ENCODE data around the gene MOB3B.

MOB3B gene

DNA sequence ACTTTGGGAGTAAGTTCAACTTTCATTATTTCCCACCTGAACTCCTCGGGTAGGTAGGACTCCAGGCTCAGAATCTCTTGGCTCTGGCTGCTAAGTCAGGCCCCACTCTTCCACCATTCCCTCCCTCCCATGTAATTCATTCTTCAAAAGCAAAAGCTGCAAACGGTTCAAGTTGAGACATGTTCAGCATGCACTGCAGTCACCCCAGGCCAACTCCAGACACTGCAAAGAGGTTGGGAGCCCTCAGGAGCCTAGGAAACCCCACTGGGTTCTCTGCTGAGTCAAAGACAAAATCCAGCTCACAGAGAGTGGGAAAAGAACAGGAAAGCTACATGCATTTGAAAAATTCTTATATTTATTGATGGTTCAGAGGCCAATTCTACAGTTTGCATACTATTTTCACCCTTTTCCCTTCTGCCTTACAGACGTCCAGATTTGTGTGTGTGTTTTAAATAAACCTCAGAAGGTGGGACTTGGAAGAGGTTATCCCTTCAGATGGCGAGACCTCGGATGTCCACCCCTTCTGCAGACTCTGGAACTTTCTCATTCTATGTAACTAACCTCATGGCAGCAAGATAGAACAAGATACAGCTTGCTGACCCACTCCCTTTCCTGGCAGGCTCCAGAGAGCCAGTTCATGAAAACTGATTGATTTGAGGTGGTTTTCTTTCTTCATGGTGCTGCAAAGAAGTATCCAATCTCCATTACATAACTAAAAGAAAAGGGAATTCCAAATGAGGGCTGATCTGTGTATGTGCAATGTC, 167.0 kb downstream of the MOB3B start:
- Histone ChIP-seq H3K27ac (ENCODE audit: low read depth, low read length) (no peak overlapping the region), H3K4me1 (ENCODE audit: control insufficient read depth in 1 of 2, insufficient read depth in 2 of 2, low read length in 2 of 2) (peaks cover 43 to 47% of the 10 kb centered on the region in 2 donors), H3K9ac (ENCODE audit: low read depth in 1 of 2, low read length in 2 of 2) (no peak overlapping the region), H3K4me3 (ENCODE audit: low read depth in 1 of 2, low read length in 2 of 2) (no peak overlapping the region), H3K9me3 (ENCODE audit: control insufficient read depth in 1 of 2, low read length in 2 of 2) (no peaks in the 10 kb centered on the region), H3K27me3 (ENCODE audit: control insufficient read depth in 1 of 2, insufficient read depth in 2 of 2, low read length in 2 of 2) (no peaks in the 10 kb centered on the region), H3K36me3 (ENCODE audit: control insufficient read depth in 1 of 2, insufficient read depth in 2 of 2, low read length in 2 of 2) (peaks cover 0 to 4% of the 10 kb centered on the region in 2 donors)

DNA sequence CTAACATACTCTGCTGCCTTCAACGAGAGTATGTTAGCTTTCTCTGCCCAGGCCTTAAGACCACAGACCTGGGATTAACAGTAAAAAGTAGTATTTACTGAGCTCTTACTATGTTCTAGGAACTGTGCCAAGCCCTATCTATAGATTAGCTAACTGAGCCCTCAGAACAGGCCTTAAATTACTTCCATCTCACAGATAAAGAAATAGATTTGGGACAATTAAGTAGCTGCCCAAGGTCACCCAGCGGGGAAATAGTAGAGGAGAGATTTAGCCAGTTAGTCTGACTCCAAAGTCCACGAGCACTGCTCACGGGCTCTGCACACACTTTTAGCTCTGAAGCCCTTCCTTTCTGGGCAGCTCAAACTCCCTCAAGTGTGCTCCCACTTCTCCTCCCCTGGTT, 168.1 kb downstream of the MOB3B start:
- H3K27ac ChIP-seq (ENCODE audit: low read depth, low read length): no peak overlapping the region
- peaks cover 0 to 4% of the 10 kb centered on the region in 2 donors for H3K36me3 ChIP-seq (ENCODE audit: control insufficient read depth in 1 of 2, insufficient read depth in 2 of 2, low read length in 2 of 2)
- H3K9me3 ChIP-seq (ENCODE audit: control insufficient read depth in 1 of 2, low read length in 2 of 2): no peaks in the 10 kb centered on the region
- no peak overlapping the region for H3K4me3 ChIP-seq (ENCODE audit: low read depth in 1 of 2, low read length in 2 of 2)
- H3K27me3 ChIP-seq (ENCODE audit: control insufficient read depth in 1 of 2, insufficient read depth in 2 of 2, low read length in 2 of 2): no peaks in the 10 kb centered on the region
- peaks cover 31 to 43% of the 10 kb centered on the region in 2 donors for H3K4me1 ChIP-seq (ENCODE audit: control insufficient read depth in 1 of 2, insufficient read depth in 2 of 2, low read length in 2 of 2)
- no peak overlapping the region for H3K9ac ChIP-seq (ENCODE audit: low read depth in 1 of 2, low read length in 2 of 2)

DNA sequence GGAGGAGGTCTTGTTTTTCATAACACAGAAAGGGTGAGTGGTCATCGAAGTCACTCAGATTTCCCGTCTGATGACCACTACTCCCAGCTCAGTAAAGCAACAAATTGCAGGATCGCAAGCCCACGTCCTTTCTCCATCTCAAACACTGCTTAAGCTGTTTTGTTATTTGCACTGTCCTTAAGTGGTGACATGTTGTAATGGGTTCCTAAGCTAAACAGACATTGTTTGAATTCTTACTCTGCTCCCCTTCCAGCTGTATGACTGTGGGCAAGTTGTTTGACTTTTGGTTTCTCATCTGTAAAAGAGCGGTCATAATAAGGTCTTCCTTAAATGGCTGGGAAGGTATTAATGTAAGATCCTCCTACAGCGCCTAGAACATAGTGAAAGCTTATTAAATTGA, 169.9 kb downstream of the MOB3B start:
- H3K36me3 ChIP-seq (ENCODE audit: control insufficient read depth in 1 of 2, insufficient read depth in 2 of 2, low read length in 2 of 2): peaks cover 0 to 4% of the 10 kb centered on the region in 2 donors
- H3K27ac ChIP-seq (ENCODE audit: low read depth, low read length): no peak overlapping the region
- no peaks in the 10 kb centered on the region for H3K9me3 ChIP-seq (ENCODE audit: control insufficient read depth in 1 of 2, low read length in 2 of 2)
- H3K27me3 ChIP-seq (ENCODE audit: control insufficient read depth in 1 of 2, insufficient read depth in 2 of 2, low read length in 2 of 2): no peaks in the 10 kb centered on the region
- peaks cover 19 to 32% of the 10 kb centered on the region in 2 donors for H3K4me1 ChIP-seq (ENCODE audit: control insufficient read depth in 1 of 2, insufficient read depth in 2 of 2, low read length in 2 of 2)
- H3K9ac ChIP-seq (ENCODE audit: low read depth in 1 of 2, low read length in 2 of 2): no peak overlapping the region
- no peak overlapping the region for H3K4me3 ChIP-seq (ENCODE audit: low read depth in 1 of 2, low read length in 2 of 2)

DNA sequence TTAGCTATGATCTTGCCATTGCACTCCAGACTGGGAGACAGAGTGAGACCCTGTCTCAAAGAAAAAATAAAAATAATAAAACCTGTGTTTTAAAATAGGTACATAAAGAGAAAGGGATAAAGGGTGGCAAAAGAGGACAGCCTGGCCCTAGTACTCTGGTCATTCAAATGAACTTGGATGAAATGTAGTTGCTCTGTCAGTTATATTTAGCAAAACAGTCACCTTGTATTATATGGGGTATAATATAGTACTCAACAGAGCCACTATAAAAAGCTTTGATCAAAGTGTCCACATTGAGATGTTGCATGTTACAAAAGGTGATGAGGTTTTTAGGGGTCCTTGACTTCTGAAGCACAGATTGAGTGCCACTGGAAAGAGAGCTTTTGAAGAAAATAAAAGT, 171.6 kb downstream of the MOB3B start:
- Histone ChIP-seq H3K27me3 (ENCODE audit: control insufficient read depth in 1 of 2, insufficient read depth in 2 of 2, low read length in 2 of 2) (no peaks in the 10 kb centered on the region), H3K4me1 (ENCODE audit: control insufficient read depth in 1 of 2, insufficient read depth in 2 of 2, low read length in 2 of 2) (peaks cover 34 to 49% of the 10 kb centered on the region in 2 donors), H3K36me3 (ENCODE audit: control insufficient read depth in 1 of 2, insufficient read depth in 2 of 2, low read length in 2 of 2) (peaks cover 0 to 4% of the 10 kb centered on the region in 2 donors), H3K9ac (ENCODE audit: low read depth in 1 of 2, low read length in 2 of 2) (no peak overlapping the region), H3K4me3 (ENCODE audit: low read depth in 1 of 2, low read length in 2 of 2) (no peak overlapping the region), H3K9me3 (ENCODE audit: control insufficient read depth in 1 of 2, low read length in 2 of 2) (no peaks in the 10 kb centered on the region), H3K27ac (ENCODE audit: low read depth, low read length) (no peak overlapping the region)

DNA sequence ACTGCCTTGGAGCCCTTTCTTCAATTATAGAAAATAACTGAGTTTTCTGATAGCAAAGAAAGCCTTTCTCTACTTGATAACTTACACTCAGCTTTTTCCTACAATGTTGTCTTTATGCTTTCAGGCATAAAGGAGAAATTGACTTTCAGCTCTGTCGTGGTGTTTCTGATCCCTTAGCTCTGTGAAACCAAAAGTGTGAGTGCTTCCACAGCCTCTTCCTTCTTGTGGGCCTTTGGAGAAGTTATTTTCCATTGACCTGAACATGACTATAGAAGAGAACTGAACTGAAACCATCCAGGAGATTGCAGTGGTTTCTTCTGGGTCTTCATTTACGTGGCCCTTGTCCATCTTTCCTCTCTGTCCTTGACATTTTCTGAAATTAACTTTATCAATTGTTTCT, 173.2 kb downstream of the MOB3B start:
- Histone ChIP-seq H3K9ac (ENCODE audit: low read depth in 1 of 2, low read length in 2 of 2) (no peak overlapping the region), H3K36me3 (ENCODE audit: control insufficient read depth in 1 of 2, insufficient read depth in 2 of 2, low read length in 2 of 2) (peaks cover 0 to 4% of the 10 kb centered on the region in 2 donors), H3K4me1 (ENCODE audit: control insufficient read depth in 1 of 2, insufficient read depth in 2 of 2, low read length in 2 of 2) (peaks cover 22 to 41% of the 10 kb centered on the region in 2 donors), H3K27me3 (ENCODE audit: control insufficient read depth in 1 of 2, insufficient read depth in 2 of 2, low read length in 2 of 2) (no peaks in the 10 kb centered on the region), H3K4me3 (ENCODE audit: low read depth in 1 of 2, low read length in 2 of 2) (no peak overlapping the region), H3K27ac (ENCODE audit: low read depth, low read length) (no peak overlapping the region), H3K9me3 (ENCODE audit: control insufficient read depth in 1 of 2, low read length in 2 of 2) (no peaks in the 10 kb centered on the region)

DNA sequence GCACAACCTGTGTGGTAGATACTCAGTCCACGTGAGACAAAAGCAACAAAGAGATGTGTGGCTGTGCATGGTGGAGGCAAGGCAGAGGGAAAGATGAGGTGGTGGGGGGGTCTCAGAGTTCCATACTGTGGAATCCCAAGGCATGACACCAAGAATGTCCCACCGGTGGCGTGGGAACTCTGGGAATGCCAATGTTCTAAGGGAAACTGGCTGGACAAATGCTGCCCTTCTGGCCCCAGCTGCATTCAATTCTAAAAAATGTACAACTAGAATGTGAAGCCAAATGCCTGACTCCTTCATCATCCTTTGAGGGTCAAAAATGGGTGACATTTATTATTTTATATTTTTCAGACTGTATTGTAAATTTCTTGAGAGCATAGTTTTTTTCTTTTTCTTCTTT, 174.4 kb downstream of the MOB3B start:
- Histone ChIP-seq H3K4me3 (ENCODE audit: low read depth in 1 of 2, low read length in 2 of 2) (no peak overlapping the region), H3K27ac (ENCODE audit: low read depth, low read length) (no peak overlapping the region), H3K9me3 (ENCODE audit: control insufficient read depth in 1 of 2, low read length in 2 of 2) (no peaks in the 10 kb centered on the region), H3K27me3 (ENCODE audit: control insufficient read depth in 1 of 2, insufficient read depth in 2 of 2, low read length in 2 of 2) (no peaks in the 10 kb centered on the region), H3K36me3 (ENCODE audit: control insufficient read depth in 1 of 2, insufficient read depth in 2 of 2, low read length in 2 of 2) (peaks cover 0 to 4% of the 10 kb centered on the region in 2 donors), H3K9ac (ENCODE audit: low read depth in 1 of 2, low read length in 2 of 2) (no peak overlapping the region), H3K4me1 (ENCODE audit: control insufficient read depth in 1 of 2, insufficient read depth in 2 of 2, low read length in 2 of 2) (peaks cover 18 to 33% of the 10 kb centered on the region in 2 donors)

DNA sequence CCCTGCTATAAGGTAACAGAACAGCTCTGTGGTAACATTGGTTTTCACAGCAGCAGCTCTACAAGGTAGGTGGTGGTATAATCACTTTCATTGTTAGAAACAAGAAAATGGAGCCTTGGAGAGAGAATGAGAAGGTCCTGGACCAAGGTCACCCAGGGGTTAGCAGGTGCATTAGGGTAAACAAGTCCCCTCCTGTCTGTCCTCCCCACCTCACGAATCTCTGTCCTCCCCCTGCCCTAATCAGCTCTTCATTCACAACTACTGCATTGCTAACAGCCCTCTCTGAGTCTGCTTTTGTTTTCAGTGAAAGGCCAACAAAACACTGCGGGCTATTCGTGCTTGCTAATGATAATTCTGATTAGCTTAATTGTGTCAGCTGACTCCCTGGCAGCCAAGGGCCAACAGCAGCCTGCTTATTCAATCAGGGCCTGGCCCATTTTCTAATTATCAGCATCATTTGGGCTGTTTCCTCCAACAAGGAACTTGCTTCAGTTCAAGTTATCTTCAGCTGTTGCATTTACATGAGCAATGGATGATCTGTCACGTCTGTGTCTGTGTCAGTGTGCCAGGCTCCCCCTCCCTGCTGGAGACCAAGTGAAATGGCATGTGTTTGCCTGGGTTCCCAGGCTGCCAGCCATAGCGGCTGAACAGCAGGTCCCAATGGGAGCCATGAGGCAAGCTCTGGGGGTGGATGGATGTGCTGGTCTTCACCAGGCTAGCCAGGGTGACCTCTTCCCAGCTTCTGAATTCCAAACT, 176.0 kb downstream of the MOB3B start:
- Histone ChIP-seq H3K27ac (ENCODE audit: low read depth, low read length) (no peak overlapping the region), H3K4me3 (ENCODE audit: low read depth in 1 of 2, low read length in 2 of 2) (no peak overlapping the region), H3K36me3 (ENCODE audit: control insufficient read depth in 1 of 2, insufficient read depth in 2 of 2, low read length in 2 of 2) (peaks cover 0 to under 1% of the 10 kb centered on the region in 2 donors), H3K27me3 (ENCODE audit: control insufficient read depth in 1 of 2, insufficient read depth in 2 of 2, low read length in 2 of 2) (no peaks in the 10 kb centered on the region), H3K9me3 (ENCODE audit: control insufficient read depth in 1 of 2, low read length in 2 of 2) (no peaks in the 10 kb centered on the region), H3K4me1 (ENCODE audit: control insufficient read depth in 1 of 2, insufficient read depth in 2 of 2, low read length in 2 of 2) (peaks cover 18 to 33% of the 10 kb centered on the region in 2 donors), H3K9ac (ENCODE audit: low read depth in 1 of 2, low read length in 2 of 2) (no peak overlapping the region)

DNA sequence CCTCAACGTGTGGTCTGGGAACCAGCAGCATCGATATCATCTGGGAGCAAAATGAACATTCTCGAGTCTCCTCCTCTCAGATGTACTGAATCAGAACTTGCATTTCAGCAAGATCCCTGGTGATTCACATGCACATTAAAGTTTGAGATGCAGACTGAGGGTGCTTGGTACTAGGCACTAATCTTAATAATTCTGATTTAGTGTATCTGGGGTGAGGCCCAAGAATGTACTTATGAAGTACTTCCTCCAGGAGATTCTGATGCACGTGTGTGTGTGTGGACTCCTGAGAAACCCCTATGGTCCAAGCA, 176.5 kb downstream of the MOB3B start:
- H3K4me3 ChIP-seq (ENCODE audit: low read depth in 1 of 2, low read length in 2 of 2): no peak overlapping the region
- H3K27ac ChIP-seq (ENCODE audit: low read depth, low read length): no peak overlapping the region
- no peaks in the 10 kb centered on the region for H3K36me3 ChIP-seq (ENCODE audit: control insufficient read depth in 1 of 2, insufficient read depth in 2 of 2, low read length in 2 of 2)
- no peaks in the 10 kb centered on the region for H3K27me3 ChIP-seq (ENCODE audit: control insufficient read depth in 1 of 2, insufficient read depth in 2 of 2, low read length in 2 of 2)
- H3K9me3 ChIP-seq (ENCODE audit: control insufficient read depth in 1 of 2, low read length in 2 of 2): no peaks in the 10 kb centered on the region
- peaks cover 18 to 33% of the 10 kb centered on the region in 2 donors for H3K4me1 ChIP-seq (ENCODE audit: control insufficient read depth in 1 of 2, insufficient read depth in 2 of 2, low read length in 2 of 2)
- H3K9ac ChIP-seq (ENCODE audit: low read depth in 1 of 2, low read length in 2 of 2): no peak overlapping the region

DNA sequence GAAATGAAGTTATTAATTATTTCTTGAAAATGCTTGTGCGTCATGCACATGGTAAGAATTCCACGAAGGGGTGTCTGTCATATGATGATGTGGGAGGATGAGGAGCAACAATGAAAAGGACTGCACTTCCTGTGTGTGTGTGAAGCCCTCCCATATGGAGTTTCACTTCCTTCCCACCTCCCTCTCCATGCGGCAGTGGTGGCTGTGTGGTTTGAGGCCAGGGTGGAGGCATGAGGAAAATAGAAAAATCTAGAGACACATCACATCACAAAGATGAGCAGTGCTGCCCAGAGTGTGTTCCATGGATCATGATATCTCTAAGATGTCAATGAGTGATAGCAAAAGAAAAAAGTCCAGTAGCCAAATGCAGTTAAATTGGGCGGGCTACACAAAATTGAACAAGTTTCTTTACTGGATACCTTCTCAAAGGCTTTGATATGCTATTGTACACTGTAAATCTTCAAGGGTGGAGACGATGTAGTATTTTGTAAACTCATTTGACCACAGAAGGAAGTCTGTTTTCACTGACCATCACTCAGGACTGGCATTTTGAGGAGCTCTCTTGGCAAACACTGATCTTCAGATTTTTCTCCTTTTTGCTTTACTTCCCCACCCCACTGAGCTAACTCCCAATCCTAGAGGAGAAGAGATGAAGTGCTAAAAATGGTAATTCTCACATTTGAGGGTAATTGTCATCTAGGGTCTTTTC, 177.0 kb downstream of the MOB3B start:
- peaks cover 18 to 33% of the 10 kb centered on the region in 2 donors for H3K4me1 ChIP-seq (ENCODE audit: control insufficient read depth in 1 of 2, insufficient read depth in 2 of 2, low read length in 2 of 2)

DNA sequence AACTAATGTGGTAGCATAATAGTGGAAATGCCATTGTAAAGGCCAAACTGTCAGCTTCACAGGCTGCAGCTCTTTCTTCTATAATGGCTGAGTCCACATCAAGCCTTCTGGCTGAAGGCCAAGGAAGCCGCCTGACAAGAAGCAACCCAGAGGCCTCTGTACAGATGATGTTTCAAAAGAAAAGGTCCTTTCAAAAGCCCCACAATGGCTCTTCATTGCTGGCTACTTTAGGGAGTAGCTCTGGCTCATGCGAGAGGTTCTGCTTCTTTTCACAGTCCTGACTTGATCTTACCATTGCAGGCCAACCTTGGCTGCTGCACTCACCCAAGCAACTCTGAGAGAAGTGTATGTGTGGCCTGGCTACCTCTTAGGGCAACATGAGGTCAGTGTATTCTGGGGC, 178.2 kb downstream of the MOB3B start:
- H3K27me3 ChIP-seq (ENCODE audit: control insufficient read depth in 1 of 2, insufficient read depth in 2 of 2, low read length in 2 of 2): no peaks in the 10 kb centered on the region
- no peak overlapping the region for H3K9ac ChIP-seq (ENCODE audit: low read depth in 1 of 2, low read length in 2 of 2)
- H3K27ac ChIP-seq (ENCODE audit: low read depth, low read length): no peak overlapping the region
- no peak overlapping the region for H3K4me3 ChIP-seq (ENCODE audit: low read depth in 1 of 2, low read length in 2 of 2)
- no peaks in the 10 kb centered on the region for H3K9me3 ChIP-seq (ENCODE audit: control insufficient read depth in 1 of 2, low read length in 2 of 2)
- H3K36me3 ChIP-seq (ENCODE audit: control insufficient read depth in 1 of 2, insufficient read depth in 2 of 2, low read length in 2 of 2): peaks cover 0 to 4% of the 10 kb centered on the region in 2 donors
- peaks cover 18 to 25% of the 10 kb centered on the region in 2 donors for H3K4me1 ChIP-seq (ENCODE audit: control insufficient read depth in 1 of 2, insufficient read depth in 2 of 2, low read length in 2 of 2)

More for the DNA sequence above, 177.0 kb downstream of the MOB3B start:
- Histone ChIP-seq H3K27me3 (ENCODE audit: control insufficient read depth in 1 of 2, insufficient read depth in 2 of 2, low read length in 2 of 2) (no peaks in the 10 kb centered on the region), H3K36me3 (ENCODE audit: control insufficient read depth in 1 of 2, insufficient read depth in 2 of 2, low read length in 2 of 2) (no peaks in the 10 kb centered on the region), H3K9ac (ENCODE audit: low read depth in 1 of 2, low read length in 2 of 2) (no peak overlapping the region), H3K9me3 (ENCODE audit: control insufficient read depth in 1 of 2, low read length in 2 of 2) (no peaks in the 10 kb centered on the region), H3K27ac (ENCODE audit: low read depth, low read length) (no peak overlapping the region), H3K4me3 (ENCODE audit: low read depth in 1 of 2, low read length in 2 of 2) (no peak overlapping the region)

All from duodenal mucosa (tissue), 2 donors.